PFSK-1 (cell line): ENCODE data around the gene EPO.

Experiments used
- FOXP2 ChIP-seq: optimal IDR thresholded peaks from 2 replicates; pipeline ENCODE3; 2011; ENCODE audit warnings: borderline replicate concordance, control low read depth, inconsistent platforms; ENCODE audit not compliant: insufficient read depth; ENCODE audit errors: extremely low read length, extremely low read depth
- POLR2AphosphoS5 ChIP-seq: IDR thresholded peaks from 2 replicates; pipeline ENCODE4 v1.6.1; 2012; ENCODE audit warnings: low read depth, mild to moderate bottlenecking, control low read depth, low read length, moderate library complexity
- REST ChIP-seq, 2 experiments: IDR thresholded peaks; 2 replicates each; pipeline versions ENCODE4 v1.6.1 to v1.8.0; 2011 to 2012; ENCODE audit warnings: low read depth in 2 of 2, low read length in 2 of 2, control low read depth in 1 of 2, inconsistent platforms in 1 of 2, mild to moderate bottlenecking in 1 of 2, moderate library complexity in 1 of 2; ENCODE audit not compliant: insufficient read depth in 1 of 2
- SIN3A ChIP-seq: IDR thresholded peaks from 2 replicates; pipeline ENCODE4 v1.6.1; 2012; ENCODE audit warnings: mild to moderate bottlenecking, low read length, moderate library complexity, borderline replicate concordance; ENCODE audit not compliant: insufficient read depth
- TAF1 ChIP-seq: IDR thresholded peaks from 2 replicates; pipeline ENCODE4 v1.6.1; 2012; ENCODE audit warnings: low read length, control low read depth, borderline replicate concordance; ENCODE audit not compliant: insufficient read depth

GRCh38 chr7:100685049-100685605 is 35.1 kb upstream of the EPO start:
- TF ChIP-seq POLR2AphosphoS5, result no peak
- no peak for TF ChIP-seq REST (IDR thresholded peaks at IDR 0.05; ENCODE audit: insufficient read depth in 1 of 2, low read depth in 2 of 2, low read length in 2 of 2)
- TF ChIP-seq TAF1, result no peak
- TF ChIP-seq SIN3A, result no peak
- no peak for TF ChIP-seq FOXP2
